Kidney epithelial cell (primary cell): Measurements from ENCODE around the gene DGKG. TPM values are rescaled to one million over a fixed set of nuclear protein-coding genes. Genes with fewer than 3 reads are reported as not detected.

ENCODE experiments used
- DNase-seq: peaks from one replicate; pipeline ENCODE4 v3.0.0-alpha.2; 2010; ENCODE audit warnings: low read depth
- H3K27me3 ChIP-seq: 2 replicates; pipeline ENCODE4 v1.6.0; 2011; ENCODE audit warnings: low read length; ENCODE audit not compliant: control insufficient read depth, insufficient read depth
- H3K36me3 ChIP-seq: 2 replicates; pipeline ENCODE4 v1.5.1; 2011; ENCODE audit warnings: low read length; ENCODE audit not compliant: control insufficient read depth, insufficient read depth
- H3K4me3 ChIP-seq: 2 replicates; pipeline ENCODE4 v1.5.1; 2011; ENCODE audit warnings: low read depth, mild to moderate bottlenecking, control low read depth, low read length
- total RNA-seq: library from RNA; depleted of rRNA; stranded (reverse); fragments of >200 nt; gene quantifications from 2 replicates; pipeline ENCODE4 v1.2.3, GENCODE V29; 2015
- TF ChIP-seq, protein P1 (sequence below): IDR thresholded peaks from 2 replicates; pipeline ENCODE4 v1.5.1; 2011; ENCODE audit warnings: mild to moderate bottlenecking, moderate library complexity, low read length, control low read depth, inconsistent platforms; ENCODE audit not compliant: insufficient read depth, poor library complexity, severe bottlenecking

DGKG gene
- total RNA-seq, 1 donor from 2014 or later = 0.04 TPM

DNA sequence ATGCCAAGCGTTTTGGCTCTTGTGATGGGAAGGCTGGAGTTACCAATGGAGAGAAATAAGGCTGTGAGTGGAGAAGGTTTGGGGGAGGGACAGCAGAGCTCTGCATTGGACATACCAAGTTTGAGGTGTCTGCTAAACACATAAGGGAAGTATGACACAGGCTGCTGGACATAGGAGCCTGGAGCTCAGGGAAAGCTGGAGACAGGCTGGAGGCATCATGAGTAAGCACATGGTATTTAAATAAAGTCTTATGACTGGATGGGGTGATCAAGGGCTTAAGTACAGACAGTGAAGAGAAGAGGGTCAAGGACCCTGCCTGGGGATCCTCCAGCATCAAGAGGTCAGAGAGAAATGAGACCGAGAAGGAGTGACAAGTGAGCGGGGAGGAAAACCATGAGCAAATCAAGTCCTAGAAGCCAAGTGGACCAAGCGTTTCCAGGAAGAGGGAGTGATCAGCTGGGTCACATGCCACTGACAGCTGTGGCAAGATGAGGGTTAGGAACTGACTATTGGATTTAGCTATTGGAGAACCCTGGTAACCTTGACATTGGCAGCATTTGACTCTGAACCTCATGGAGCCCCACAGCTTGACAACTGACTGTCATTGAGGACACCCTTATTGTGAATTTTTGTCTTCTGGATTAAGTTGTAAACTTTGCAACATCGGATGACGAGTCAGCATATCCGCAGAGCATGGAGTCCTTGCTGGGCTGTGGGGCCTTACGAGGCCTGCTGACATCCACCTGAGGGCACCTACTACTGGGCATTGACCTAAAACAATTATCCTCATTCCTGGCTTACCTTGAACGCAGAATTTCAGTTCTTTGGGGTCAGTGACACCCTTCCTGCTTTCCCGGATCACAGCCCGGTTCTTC is 174.4 kb downstream of the DGKG start:
- DNase-seq = no peak
- TF ChIP-seq, protein P1, sequence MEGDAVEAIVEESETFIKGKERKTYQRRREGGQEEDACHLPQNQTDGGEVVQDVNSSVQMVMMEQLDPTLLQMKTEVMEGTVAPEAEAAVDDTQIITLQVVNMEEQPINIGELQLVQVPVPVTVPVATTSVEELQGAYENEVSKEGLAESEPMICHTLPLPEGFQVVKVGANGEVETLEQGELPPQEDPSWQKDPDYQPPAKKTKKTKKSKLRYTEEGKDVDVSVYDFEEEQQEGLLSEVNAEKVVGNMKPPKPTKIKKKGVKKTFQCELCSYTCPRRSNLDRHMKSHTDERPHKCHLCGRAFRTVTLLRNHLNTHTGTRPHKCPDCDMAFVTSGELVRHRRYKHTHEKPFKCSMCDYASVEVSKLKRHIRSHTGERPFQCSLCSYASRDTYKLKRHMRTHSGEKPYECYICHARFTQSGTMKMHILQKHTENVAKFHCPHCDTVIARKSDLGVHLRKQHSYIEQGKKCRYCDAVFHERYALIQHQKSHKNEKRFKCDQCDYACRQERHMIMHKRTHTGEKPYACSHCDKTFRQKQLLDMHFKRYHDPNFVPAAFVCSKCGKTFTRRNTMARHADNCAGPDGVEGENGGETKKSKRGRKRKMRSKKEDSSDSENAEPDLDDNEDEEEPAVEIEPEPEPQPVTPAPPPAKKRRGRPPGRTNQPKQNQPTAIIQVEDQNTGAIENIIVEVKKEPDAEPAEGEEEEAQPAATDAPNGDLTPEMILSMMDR = no peak
- Histone ChIP-seq H3K4me3 (no peak overlapping the region), H3K36me3 (no peaks in the 10 kb centered on the region), H3K27me3 (peaks cover 8% of the 10 kb centered on the region)

DNA sequence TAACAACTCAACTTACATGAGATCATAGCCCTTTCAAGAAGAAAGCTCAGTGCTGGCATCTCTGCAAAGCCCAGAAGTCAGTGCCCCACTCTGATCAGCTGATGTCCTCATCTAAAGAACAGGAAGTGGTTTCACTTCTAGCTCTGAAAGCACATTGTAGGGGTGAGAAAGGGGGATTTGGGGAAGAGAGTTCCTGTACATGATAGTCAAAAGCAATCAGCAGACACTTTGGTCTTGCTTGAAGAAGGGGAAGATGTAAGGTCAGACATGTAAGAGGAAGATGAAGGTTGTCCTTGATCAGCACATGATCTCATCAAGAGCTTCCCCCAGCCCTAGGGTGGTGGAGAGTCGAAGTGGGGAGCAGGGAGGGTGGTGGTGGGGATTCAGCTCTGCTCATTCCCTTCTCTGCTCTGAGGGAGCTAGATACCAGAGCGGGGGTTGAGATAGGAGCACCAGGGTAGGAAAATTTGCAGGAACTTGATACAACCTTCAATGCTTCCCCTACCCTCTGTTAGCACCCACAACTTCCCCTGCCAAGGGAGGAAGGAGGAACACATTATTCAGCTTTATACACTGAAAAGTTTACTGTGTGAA is 176.7 kb downstream of the DGKG start:
- Histone ChIP-seq H3K27me3 (peaks cover 5% of the 10 kb centered on the region), H3K36me3 (no peaks in the 10 kb centered on the region), H3K4me3 (no peak overlapping the region)
- DNase-seq = no peak
- TF ChIP-seq, protein P1 = no peak

DNA sequence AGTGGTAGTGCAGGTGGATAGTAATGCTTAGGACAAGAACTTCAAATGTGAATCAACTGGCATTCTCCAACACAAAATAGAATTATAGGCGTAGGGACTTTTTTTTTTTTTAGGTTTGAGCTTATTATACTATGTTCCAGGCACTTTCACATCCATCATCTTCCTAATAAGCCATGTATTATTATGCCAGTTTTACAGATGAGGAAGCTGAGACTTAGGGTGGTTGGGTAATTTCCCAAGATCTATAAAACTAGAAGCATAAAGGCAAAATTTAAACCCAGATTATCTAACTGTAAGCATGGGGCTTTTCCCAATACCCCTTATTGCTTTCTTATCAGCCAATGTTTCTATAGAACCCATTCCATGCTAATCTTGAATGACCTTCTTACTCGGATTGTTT is 178.0 kb downstream of the DGKG start:
- no peak for DNase-seq
- Histone ChIP-seq H3K36me3 (no peaks in the 10 kb centered on the region), H3K4me3 (no peak overlapping the region), H3K27me3 (peaks cover 5% of the 10 kb centered on the region)
- TF ChIP-seq, protein P1 = no peak

DNA sequence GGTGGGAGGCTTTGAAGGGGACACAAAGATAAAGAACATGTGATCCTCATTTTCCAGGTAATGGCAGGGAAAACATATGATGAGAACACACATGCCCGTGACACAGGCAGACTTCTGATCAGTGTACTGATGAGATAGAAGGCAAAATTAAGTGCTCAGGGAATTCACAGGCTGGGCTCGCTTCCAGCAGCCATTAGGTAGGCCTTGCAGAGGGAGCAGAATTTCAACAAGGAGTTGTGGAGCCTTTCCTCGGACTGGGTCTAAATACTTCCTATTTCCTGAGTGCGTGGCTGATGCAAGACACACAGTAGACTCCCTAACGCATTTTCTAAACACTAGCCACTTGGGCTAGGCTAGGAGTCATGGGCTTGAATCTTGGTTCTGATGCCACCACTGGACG is 179.2 kb downstream of the DGKG start:
- TF ChIP-seq, protein P1 = no peak
- peaks cover 5% of the 10 kb centered on the region for H3K27me3 ChIP-seq
- H3K36me3 ChIP-seq = no peaks in the 10 kb centered on the region
- no peak for DNase-seq
- H3K4me3 ChIP-seq = no peak overlapping the region

DNA sequence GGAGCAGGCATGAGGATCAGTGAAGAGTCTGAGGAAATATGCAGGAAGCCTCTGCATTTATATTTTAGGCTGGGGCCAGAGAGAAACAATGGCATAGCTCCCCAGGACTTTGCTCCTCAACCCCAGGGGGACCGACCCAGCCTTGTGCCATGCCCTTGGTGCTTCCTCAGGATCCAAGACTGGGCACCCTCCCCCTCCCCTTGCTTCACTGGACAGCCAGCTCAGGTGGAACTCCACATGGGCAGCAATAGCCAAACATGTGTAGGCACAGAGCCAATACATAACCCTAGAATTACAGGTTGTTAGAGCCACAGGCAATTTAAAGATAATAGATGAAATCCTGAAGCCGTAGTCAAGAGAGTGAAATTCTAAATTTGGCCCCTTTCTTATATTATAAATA is 180.1 kb downstream of the DGKG start:
- TF ChIP-seq, protein P1 = no peak
- Histone ChIP-seq H3K36me3 (no peaks in the 10 kb centered on the region), H3K4me3 (no peak overlapping the region), H3K27me3 (peaks cover 5% of the 10 kb centered on the region)
- DNase-seq = no peak
